PC-3 (cell line): ENCODE data around the gene CDC27.

Experiments used
- CTCF ChIP-seq: fragments of 300-600 bp; sonication (generic); conservative IDR thresholded peaks from 2 replicates; pipeline ENCODE4 v1.5.1; 2017; ENCODE audit warnings: antibody characterized with exemption, low read depth, mild to moderate bottlenecking, low read length
- EZH2 ChIP-seq: fragments of 300-600 bp; sonication (generic); IDR thresholded peaks from one replicate; pipeline ENCODE4 v1.6.1; 2017; ENCODE audit warnings: antibody characterized with exemption, mild to moderate bottlenecking, low read length; ENCODE audit not compliant: unreplicated experiment

- TF ChIP-seq CTCF (no peak), EZH2 (no peak)
Measured at GRCh38 chr17:47106130-47106529, 83.0 kb downstream of the CDC27 start.
